MM.1S (cell line): ENCODE results near the gene USF2.

ENCODE experiments used
- CTCF ChIP-seq: fragments of 300-600 bp; sonication (generic); IDR thresholded peaks from 2 replicates; pipeline ENCODE4 v1.5.1; 2016; ENCODE audit warnings: antibody characterized with exemption, low read length, mixed read lengths
- EZH2phosphoT487 ChIP-seq: fragments of 300-600 bp; sonication (generic); IDR thresholded peaks from 2 replicates; pipeline ENCODE4 v1.6.1; 2018; ENCODE audit warnings: antibody characterized with exemption, low read length

DNA sequence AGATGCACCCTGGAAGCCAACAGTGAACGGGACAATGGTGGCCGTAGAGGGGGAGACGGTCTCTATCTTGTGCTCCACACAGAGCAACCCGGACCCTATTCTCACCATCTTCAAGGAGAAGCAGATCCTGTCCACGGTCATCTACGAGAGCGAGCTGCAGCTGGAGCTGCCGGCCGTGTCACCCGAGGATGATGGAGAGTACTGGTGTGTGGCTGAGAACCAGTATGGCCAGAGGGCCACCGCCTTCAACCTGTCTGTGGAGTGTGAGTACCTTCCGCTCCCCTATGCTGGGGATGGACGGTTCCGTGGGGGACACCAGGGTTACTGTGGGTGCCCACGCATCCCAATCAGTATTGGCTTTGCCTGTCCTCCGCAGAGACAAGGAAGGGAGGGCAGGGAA lies 33.7 kb downstream of the USF2 start:
- no peak for TF ChIP-seq EZH2phosphoT487
- no peak for TF ChIP-seq CTCF
